Keratinocyte (primary cell): Measurements from ENCODE around the gene FLYWCH2.

Experiments
- CTCF ChIP-seq, 3 experiments: IDR thresholded peaks in 1 of 3; conservative IDR thresholded peaks in 1 of 3; optimal IDR thresholded peaks in 1 of 3; 2 replicates in 2 of 3; 3 replicates in 1 of 3; pipeline versions ENCODE3 to v1.5.1; 2011; ENCODE audit warnings: low read length in 3 of 3, mild to moderate bottlenecking in 3 of 3, moderate library complexity in 2 of 3, control low read depth in 1 of 3, inconsistent platforms in 1 of 3; ENCODE audit not compliant: insufficient read depth in 2 of 3; ENCODE audit errors: extremely low read depth in 1 of 3
- EZH2 ChIP-seq: IDR thresholded peaks from one replicate; pipeline ENCODE4 v1.6.1; 2012; ENCODE audit warnings: inconsistent platforms, mild to moderate bottlenecking, low read length, moderate library complexity

- TF ChIP-seq CTCF (optimal IDR thresholded peaks at IDR 0.05 in 1 of 3, IDR thresholded peaks at IDR 0.05 in 1 of 3, conservative IDR thresholded peaks at IDR 0.05 in 1 of 3; ENCODE audit: extremely low read depth in 1 of 3, insufficient read depth in 2 of 3, low read length in 3 of 3), result no peak
- TF ChIP-seq EZH2, result no peak
These were observed 36.3 kb upstream of the FLYWCH2 start for GRCh38 chr16:2846511-2847310.
